Measurements from ENCODE around the gene UBE2O.
"Not testable (repeated sequence)": the region's sequence is repeated elsewhere in the genome, so short reads cannot be mapped to it uniquely, and the experiment has no call there.

UBE2O gene

DNA sequence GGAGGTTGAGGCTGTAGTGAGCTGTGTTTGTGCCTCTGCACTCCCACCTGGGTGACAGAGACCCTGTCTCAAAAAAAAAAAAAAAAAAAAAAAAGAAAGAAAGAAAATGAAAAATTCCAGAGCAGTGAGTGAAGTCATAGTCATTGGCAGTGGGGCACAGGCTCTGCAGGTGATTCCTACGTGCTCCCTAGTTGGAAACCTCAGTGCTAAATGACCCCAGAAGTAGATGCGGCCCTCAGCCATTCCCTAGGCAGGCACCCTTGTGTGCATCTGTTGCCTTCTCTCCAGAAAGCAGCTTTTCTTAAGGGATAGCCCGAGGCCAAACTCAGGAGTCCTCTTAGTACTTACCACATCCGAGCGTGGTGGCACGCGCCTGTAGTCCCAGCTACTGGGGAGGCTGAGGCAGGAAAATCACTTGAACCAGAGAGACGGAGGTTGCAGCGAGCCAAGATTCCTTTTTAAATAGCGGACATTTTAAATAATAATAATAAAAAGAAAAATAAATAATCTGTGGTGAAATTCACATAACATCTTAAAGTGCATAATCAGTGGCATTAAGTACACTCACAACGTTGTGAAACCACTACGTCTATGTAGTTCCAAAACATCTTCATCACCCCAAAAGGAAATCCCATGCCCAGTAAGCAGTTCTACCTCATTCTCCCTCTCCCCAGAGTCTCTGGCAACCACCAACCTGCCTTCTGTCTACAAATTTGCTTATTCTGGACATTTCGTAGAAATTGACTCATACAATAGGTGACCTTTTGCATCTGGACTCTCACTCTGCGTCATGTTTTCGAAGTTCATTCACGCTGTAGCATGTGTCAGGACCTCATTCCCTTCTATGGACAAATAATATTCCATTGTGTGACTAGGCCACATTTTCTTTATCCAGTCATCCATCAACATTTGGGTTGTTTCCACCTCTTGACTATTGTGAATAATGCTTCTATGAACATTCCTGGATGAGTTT lies 81.0 kb downstream of the UBE2O start:
- no peak for DNase-seq (ENCODE audit: low read depth in 2 of 2)

DNA sequence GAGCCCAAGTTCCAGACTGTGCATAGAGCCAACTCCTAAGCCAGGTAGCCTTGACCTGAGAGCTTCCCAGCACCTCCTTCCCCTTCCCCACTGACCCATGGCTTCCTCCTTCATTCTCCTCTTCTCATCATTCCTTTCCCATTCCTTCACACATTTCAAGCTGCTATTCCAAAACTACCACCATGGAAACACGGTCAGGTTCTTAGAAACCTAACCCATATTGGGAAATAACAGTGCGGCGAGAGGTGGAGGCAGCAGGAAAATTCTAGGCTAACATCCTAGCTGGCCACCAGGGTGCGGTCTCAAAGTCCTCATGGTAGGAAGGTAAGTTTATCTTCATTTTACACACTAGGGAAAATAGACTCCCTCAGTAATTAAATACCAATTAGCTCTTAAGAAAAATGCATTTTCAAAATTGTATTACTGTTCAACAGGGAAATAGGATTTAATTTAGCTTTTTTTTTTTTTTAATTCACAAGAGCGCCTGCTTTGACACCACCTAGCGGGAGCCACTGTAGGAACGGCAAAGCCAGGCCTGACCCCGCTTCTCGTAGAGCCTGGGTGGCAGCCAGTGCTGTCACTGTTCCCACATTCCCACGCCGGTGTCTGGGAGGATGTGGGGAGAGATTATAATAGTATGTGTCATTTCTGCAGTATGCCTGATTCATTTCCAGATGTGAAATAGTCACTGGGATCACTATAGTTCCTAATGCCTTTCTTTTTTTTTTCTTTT lies 82.5 kb downstream of the UBE2O start:
- DNase-seq (ENCODE audit: low read depth in 2 of 2), result no peak

DNA sequence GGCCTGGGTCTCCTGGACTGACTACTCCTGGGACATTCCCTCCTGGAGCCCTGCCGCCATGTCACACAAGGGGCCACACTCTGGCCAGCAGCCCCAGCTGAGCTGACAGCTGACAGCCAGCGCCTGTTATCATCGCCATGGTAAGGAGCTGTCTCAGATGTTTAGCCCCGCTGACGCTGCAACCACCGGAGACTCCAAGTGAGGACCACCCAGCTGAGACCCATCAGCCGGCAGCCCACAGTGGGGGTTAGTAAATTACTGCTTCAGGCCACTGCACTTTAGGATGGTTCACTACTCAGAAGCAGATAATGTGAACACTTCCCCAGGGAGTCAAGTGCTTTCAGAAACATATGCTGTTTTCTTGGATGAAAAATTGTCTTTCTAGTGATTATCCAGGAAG lies 83.1 kb downstream of the UBE2O start:
- no peak for DNase-seq (ENCODE audit: low read depth in 2 of 2)

DNA sequence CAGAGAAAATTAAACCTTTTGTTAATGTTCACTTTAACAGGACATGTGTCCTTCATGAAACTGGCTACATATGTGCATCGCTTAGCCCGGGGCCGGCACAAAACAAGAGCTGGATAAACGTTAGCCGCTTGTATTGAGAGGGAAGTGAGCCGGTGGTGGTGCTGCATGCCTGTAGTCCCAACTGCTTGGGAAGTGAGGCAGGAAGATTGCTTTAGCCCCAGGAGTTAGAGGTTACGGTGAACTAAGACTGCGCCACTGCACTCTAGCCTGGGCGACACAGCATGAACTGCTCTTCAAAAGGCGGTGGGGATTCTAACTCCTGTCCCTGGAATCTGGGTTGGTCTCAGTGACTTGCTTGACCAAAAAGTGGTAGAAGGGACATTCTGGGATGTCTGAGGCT lies 83.6 kb downstream of the UBE2O start:
- no peak for DNase-seq (ENCODE audit: low read depth in 2 of 2)

DNA sequence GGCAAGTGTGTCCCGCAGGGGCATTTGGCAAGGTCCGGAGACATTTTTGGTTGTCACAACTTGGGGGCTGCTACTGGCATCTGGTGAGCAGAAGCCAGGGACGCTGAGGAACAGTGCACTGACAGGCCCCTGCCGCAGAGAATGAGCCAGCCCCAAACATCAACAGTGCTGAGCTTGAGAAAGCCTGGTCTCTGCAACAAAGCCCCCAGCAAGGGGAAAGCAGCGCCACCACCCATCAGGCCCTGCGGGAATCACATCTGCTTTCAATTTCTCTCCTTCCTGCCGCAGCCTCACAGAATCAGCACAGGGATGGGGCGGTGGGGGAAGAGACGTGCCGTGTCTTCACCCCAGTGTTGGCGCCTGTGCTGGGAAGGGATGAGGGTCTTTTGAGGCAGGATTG lies 84.4 kb downstream of the UBE2O start:
- DNase-seq (ENCODE audit: low read depth in 2 of 2), result no peak

DNA sequence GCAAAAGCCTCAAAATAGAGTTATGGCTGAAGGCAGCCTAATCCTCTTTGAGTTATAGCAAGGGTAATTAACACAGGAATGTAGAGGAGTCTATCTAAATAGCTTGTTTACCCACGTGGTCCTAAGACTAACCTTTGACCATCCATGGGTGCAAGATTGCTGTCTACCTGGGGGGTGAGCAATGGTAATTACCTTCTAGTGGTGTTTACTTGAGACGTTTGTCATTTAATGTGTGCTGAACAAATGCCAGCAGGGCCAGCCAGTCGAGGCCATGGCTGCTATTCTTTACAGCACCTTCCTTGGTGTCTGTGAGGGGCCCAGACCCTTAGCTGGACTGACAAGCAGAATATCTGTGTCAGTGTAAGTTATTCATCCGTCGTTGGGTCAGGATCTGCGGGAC lies 85.3 kb downstream of the UBE2O start:
- DNase-seq (ENCODE audit: low read depth in 2 of 2), result no peak

DNA sequence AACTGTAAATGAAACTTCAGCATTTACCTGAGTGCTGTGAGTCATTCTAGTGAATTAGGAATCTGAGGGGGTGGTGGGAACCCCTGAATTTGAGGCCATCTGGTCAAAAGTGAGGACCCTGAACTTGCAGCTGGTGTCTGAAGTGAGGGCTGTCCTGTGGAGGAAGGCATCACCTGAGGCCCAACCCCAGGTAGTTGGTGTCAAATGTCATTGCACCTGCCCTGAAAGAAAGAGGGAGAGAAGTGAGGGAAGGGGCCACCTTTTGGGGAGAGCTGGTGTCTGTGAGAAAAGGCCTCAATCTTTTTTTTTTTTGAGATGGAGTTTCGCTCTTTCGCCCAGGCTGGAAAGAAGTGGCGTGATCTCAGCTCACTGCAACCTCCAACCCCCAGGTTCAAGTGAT lies 86.7 kb downstream of the UBE2O start:
- DNase-seq (ENCODE audit: low read depth in 2 of 2), result no peak

DNA sequence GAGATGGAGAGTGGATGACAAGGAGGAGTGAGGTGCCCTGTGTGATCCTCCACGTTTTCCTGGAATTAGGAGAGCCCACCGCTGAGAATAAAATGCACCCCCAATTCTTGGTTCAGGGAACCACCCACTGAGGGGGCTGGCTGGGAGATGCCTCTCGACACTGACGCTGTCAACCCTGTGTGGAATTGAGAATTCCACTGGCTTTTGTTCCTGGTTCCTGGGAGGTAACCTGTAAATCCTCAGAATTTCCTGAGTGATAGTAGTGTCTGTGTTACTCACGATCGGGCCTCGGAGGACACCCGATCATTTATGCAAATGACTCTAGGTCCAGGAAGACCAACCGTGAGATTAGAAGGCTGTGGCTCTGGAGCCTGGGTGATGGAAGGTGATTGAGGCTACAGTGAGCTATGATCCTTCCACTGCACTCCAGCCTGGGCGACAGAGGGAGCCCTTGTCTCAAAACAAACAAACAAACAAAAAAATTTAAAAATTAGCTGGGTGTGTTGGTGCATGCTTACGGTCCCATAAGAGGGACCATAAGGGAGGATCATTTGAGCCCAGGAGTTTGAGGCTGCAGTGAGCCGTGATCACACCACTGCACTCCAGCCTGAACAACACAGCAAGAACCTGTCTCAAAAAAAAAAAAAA lies 87.6 kb downstream of the UBE2O start:
- no peak for DNase-seq (ENCODE audit: low read depth in 2 of 2)

DNA sequence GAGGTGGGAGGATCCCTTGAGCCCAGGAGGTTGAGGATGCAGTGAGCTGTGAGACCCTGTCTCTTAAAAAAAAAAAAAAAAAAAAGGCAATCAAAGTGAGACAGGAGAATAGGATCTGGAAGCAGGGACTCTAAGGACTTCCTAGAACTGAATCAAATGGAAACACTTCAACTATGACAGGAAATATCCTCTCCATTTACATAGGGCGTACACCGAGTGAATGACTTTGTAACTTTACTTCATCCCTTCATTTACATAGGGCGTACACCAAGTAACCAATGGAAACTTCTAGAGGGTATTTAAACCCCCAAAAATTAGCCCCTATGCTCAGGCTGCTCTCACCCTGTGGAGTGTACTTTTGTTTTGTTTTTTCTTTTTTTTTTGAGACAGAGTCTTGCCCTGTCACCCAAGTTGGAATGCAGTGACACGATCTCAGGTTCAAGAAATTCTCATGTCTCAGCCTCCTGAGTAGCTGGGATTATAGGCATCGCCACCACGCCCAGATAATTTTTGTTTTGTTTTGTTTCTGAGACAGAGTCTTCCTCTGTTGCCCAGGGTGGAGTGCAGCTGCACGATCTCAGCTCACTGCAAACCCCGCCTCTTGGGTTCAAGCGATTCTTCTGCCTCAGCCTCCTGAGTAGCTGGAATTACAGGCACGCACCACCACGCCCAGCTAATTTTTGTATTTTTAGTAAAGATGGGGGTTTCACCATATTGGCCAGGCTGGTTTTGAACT lies 89.7 kb downstream of the UBE2O start:
- DNase-seq (ENCODE audit: low read depth in 2 of 2), result no peak

DNA sequence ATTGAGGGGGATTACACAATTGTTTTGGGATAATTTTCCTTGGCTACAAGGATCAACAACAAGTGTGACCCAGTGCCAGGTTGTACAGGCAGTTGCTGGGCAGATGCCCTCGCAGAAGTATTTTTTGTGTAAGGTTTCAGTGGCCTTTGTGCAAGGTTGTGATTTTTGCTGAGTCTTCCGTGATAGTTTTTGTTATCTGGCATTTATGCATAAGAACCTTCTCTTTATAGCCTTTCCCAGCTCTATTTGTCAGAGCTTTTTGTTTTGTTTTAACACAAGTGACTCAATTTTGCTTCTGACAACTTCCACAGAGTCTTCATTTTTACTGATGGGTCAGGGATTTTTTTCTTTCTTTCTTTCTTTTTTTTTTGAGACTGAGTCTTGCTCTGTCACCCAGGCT lies 92.5 kb downstream of the UBE2O start:
- no peak for DNase-seq (ENCODE audit: low read depth in 2 of 2)

DNA sequence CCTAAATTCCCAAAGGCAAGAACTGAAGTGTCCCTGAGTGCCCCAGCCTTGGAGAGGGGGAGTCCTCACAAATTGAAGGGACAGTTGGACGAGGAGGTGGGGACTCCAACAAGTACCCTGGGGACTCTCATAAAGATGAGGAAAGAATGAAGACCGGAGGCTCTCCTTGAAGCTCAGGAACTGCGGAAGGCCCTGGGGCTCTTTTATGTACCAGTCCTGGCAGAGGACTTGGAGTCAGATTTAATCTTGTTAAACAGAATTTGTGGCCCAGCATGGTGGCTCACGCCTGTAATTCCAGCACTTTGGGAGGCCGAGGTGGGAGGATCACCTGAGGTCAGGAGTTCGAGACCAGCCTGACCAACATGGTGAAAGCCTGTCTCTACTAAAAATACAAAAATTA lies 93.2 kb downstream of the UBE2O start:
- not testable (repeated sequence) for DNase-seq (ENCODE audit: low read depth in 2 of 2)

DNA sequence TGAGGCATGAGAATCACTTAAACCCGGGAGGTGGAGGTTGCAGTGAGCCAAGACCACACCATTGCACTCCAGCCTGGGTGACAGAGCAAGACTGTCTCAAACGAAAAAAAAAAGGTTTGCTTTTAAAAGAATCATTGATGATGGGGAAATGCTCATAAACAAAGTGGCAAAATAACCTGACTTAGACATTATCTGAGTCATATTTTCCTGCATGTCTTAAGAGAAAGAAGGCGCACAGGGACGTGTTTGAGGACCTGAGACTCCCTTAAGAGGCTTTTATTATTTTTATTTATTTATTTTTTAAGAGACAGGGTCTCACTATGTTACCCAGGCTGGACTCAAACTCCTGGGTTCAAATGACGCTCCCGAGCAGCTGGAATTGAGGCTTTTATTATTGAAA lies 93.6 kb downstream of the UBE2O start:
- no peak for DNase-seq (ENCODE audit: low read depth in 2 of 2)

DNA sequence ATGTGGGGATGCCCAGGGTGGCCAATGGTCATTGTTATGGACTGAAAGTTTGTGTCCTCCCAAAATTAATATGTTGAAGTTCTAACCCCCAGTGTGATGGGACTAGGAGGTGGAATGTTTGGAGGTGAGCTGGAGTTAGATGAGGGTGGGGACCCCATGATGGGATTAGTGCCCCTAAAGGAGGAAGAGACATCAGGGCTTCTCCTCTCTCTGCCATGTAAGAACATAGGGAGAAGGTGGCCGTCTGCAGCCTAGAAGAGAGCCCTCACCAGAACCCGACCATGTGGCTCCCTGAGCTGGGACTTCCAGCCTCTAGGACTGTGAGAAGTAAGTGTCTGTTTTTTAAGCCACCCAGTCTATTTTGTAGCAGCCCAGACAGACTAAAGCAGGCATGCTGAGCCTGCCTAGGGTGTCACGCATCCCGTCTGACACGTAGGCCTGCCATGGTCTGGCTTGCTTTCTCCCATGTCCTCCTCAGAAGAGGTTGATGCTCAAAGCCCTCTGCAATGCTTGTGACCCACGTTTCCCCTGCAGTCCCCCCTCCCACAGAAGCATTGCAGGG lies 95.3 kb downstream of the UBE2O start:
- no peak for DNase-seq (ENCODE audit: low read depth in 2 of 2)

DNA sequence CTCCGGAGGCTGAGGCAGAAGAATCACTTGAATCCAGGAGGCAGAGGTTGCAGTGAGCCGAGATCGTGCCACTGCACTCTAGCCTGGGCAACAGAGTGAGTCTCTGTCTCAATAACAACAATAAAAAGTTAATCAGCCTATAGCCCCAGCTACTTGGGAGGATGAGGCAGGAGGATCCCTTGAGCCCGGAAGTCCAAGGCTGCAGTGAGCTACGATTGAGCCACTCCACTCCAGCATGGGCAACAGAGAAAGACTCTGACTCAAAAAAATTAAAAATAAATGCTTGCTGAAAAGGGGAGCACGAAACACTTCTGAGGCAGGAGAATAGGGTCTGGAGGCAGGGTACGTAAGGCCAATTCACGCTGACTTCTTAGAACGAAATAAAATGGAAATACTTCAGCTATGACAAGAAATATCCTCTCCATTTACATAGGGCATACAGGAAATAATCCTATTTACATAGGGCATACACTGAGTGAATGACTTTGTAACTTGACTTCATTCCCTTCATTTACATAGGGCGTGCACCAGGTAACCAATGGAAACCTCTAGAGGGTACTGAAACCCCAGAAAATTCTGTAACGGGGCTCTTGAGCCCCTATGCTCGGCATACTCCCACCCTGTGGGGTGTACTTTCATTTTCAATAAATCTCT lies 96.0 kb downstream of the UBE2O start:
- DNase-seq (ENCODE audit: low read depth in 2 of 2), result no peak

DNA sequence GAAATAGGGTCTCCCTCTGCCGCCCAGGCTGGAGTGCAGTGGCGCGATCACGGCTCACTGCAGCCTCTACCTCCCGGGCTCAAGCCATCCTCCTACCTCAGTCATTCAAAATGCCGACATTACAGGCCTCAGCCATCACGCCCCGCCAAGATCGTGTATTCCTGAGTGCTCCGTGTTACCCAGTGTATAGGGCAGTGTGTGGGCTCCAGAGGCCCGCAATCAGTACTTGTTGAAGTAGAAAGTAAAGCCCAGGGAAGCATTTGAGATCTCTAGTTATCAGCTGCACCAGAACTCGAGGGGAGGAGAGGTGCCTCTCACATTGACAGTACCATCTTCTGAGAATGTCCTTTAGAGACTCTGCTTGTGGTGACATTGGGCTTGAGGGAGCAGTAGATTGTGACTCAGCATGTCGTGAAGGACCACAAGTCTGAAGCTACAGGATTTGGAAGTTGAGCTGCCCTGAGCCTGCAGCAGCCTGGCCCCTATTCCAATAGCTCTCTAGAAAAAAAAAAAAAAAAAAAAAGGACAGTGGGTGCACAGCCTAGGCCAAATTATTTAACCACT lies 98.1 kb downstream of the UBE2O start:
- DNase-seq (ENCODE audit: low read depth in 2 of 2), result no peak

DNA sequence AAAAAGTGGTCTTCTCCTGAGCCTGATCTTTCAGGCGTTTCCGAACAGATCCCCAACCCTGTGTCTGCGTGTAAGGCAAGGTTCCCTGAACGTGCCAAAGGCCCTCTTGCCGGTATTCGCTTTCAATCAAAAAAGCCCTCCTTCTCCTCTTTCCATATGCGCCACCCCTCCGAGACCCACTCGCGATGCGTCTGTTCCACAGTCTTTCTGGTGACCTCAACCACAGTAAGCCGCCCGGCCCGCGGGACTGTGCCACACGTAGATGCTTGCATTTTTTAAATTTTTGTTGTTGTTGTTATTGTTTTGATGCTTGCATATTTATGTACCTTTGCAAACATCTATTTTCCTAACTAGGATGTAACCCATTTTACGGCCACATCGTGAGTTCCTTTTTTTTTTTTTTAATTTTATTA lies 98.6 kb downstream of the UBE2O start:
- DNase-seq (ENCODE audit: low read depth in 2 of 2), result no peak

DNA sequence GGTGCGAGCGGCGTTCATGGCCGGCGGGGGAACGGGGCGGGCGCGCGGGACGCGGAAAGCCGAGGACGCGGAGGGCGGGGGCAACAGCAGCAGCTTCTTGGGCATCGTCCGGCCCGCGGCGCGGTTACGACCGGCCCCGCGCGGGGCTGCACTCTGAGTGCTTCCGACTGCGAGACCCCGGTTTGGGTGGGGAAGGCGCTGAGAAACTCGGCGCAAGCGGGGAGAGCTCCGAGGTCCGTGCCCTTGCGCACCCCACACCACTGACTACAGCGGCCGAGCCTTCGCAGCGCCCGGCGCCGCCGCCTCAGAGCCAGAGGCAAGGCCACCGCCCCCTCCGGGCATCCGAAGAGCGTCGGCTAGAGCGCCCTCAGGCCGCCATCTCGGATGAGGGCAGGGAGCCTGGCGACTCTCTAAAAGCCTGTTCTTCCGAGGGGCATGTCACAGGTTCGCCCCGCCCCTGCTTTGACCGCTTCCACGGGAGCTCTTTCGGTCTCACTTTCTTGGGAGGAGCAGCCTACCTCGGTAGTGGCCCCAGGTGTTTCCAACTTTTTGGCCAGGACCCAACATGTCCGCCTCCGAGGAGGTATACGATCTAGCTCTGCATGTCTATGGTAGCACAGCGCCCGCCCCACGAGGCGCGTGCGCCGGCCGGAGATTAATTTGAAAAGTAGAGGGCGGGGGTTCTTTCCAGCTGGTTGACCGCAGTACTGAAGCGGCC lies 99.2 kb downstream of the UBE2O start, which contains the start of gene PRPSAP1:
TSS of gene PRPSAP1 (minus strand) at position 318 of the 718 bp plus-strand sequence. CDS start at position 105, 213 bp downstream.
- DNase-seq (ENCODE audit: low read depth in 2 of 2), result peak; percentile 39 to 44

DNA sequence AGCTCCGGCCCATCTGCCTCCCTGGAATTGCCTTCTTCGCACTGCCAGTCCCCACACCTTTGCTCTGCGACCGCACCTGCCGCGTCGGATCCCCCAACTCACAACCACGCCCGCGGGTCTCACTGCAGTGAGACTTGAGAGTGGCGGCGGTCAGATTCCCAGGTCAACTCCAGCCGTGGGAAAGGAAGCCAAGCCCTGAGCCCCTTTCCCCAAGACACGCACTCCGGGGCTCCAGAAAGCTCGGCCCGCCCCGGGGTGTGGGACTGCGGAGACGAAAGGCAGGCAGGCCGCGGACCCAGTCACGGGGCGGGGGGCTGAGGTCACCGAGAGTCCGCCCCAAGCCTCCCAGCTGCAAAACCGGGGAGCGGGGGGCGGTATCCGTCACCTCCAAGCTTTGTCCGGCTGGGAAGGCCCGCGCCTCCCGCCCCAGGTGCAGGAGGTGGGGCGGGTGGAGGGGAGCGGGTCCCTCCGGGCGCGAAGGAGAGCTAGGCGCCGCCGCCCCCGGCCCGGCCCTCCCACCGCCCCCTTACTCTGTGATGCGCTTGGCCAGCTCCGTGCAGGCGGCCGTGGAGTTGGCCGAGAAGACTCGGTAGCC lies 99.9 kb downstream of the UBE2O start:
- DNase-seq (ENCODE audit: low read depth in 2 of 2), result no peak

DNA sequence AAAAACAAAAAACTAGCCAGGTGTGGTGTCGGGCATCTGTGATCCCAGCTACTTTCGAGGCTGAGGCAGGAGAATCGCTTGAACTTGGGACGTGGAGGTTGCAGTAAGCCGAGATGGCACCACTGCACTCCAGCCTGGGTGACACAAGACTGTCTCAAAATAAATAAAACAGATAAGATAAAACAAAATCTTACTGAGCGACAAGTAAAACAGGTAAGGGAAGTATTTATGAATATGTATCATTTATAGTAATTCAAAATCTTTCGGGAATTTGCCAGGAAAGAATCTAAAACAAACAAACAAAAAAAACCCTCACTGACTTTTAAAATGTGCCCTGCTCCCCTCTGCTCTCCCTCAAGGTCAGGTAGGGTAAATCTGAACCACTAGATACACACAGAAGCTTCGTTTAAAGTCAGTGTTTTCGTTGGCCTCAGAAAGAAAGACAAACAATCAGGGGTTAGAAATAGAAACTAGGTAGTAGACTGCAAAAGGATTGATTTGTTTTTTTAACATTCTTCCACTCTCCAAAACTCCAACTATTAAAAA lies 101.4 kb downstream of the UBE2O start:
- DNase-seq (ENCODE audit: low read depth in 2 of 2), result no peak
